Endometrial microvascular endothelial cells (primary cell): ENCODE results near the gene OTX2. TPM values are rescaled to one million over a fixed set of nuclear protein-coding genes. Genes with fewer than 3 reads are reported as not detected.

Source experiments
- total RNA-seq: library from RNA; depleted of rRNA; stranded (reverse); fragments of >200 nt; gene quantifications from one replicate; pipeline ENCODE4 v1.2.3, GENCODE V29; 2015; ENCODE audit errors: inconsistent ontology term

The OTX2 gene
- total RNA-seq, 1 donor from 2014 or later, result not detected

Other genes starting within 250 kb of the OTX2 start
- 19.3 TPM for gene TMEM260, start 230.7 kb downstream of the OTX2 start, total RNA-seq